K562 (cell line): Measurements from ENCODE around the gene NMB. TPM values are rescaled to one million over a fixed set of nuclear protein-coding genes. Genes with fewer than 3 reads are reported as not detected.

Experiments used
- ATAC-seq: fragments of 200-7000 bp; cut with Tn5 transposase; 3 replicates; pipeline ENCODE4 v1.9.1; 2020; ENCODE audit warnings: moderate library complexity
- BruUV-seq: library from RNA; stranded (reverse); fragments of 400-500 nt; replicated peaks from 2 replicates; lab custom pipeline; 2021; lab: Mats Ljungman, UMichigan
- CTCF ChIA-PET: fragments of 300-600 bp; formaldehyde crosslinking; extraction: SDS; loops from one replicate; lab custom pipeline; 2021; ENCODE audit warnings: low intra/inter-chr PET ratio; lab: Yijun Ruan, JAX
- POLR2A ChIA-PET: fragments of 300-600, 350-650 bp; sonication (Branson Sonifier 250); formaldehyde crosslinking; extraction: SDS; loops from one replicate; lab custom pipeline; 2021; ENCODE audit warnings: antibody characterized with exemption, inconsistent platforms; lab: Yijun Ruan, JAX
- DNase-seq, 4 experiments: peaks; one replicate each; pipeline versions ENCODE4 v3.0.0 to v3.0.0-alpha.2; 2011 to 2018; ENCODE audit warnings: low spot score in 3 of 4, mixed read lengths in 3 of 4; ENCODE audit errors: extremely low read depth in 1 of 4
- FAIRE-seq: peaks from 2 replicates; lab custom pipeline; 2011; peaks lifted over from hg19 to GRCh38; lab: Jason Lieb, UNC
- H2AFZ ChIP-seq: 2 replicates; pipeline ENCODE4 v1.6.0; 2011; ENCODE audit warnings: low read depth, low read length, control low read depth, inconsistent platforms
- H3K27ac ChIP-seq: fragments of 200-600 bp; 3 replicates; pipeline ENCODE4 v1.8.0; 2011; ENCODE audit warnings: low read depth, mild to moderate bottlenecking, control low read depth, inconsistent platforms, low read length, moderate library complexity, mixed read lengths; ENCODE audit errors: extremely low read depth
- H3K27me3 ChIP-seq, 2 experiments: fragments of 300-600 bp in 1 of 2; 2 replicates in 1 of 2; 3 replicates in 1 of 2; pipeline versions ENCODE4 v1.6.0 to v1.8.0; 2011; ENCODE audit warnings: inconsistent platforms in 2 of 2, low read length in 2 of 2, mild to moderate bottlenecking in 1 of 2, mixed read lengths in 1 of 2, moderate library complexity in 1 of 2; ENCODE audit not compliant: control insufficient read depth in 2 of 2, insufficient read depth in 2 of 2
- H3K36me3 ChIP-seq: fragments of 300-600 bp; 3 replicates; pipeline ENCODE4 v1.8.0; 2011; ENCODE audit warnings: mild to moderate bottlenecking, low read length, inconsistent platforms; ENCODE audit not compliant: control insufficient read depth, insufficient read depth
- H3K4me1 ChIP-seq, 2 experiments: fragments of 200-600 bp in 1 of 2; replicated peaks in 1 of 2; 2 replicates in 1 of 2; 3 replicates in 1 of 2; pipeline versions ENCODE4 v1.5.1 to v1.8.0; 2011; ENCODE audit warnings: inconsistent platforms in 2 of 2, low read length in 2 of 2, mild to moderate bottlenecking in 1 of 2, mixed read lengths in 1 of 2, moderate library complexity in 1 of 2; ENCODE audit not compliant: control insufficient read depth in 2 of 2, insufficient read depth in 2 of 2
- H3K4me2 ChIP-seq: 2 replicates; pipeline ENCODE4 v1.6.1; 2011; ENCODE audit warnings: low read length, control low read depth, inconsistent platforms, mixed read lengths; ENCODE audit not compliant: insufficient read depth
- H3K4me3 ChIP-seq: fragments of 200-600 bp; sonication (generic), shearing (Covaris generic); 2 replicates; pipeline ENCODE4 v1.5.1; 2016; ENCODE audit warnings: control low read depth, inconsistent platforms
- H3K79me2 ChIP-seq: fragments of 200-600 bp; 3 replicates; pipeline ENCODE4 v1.8.0; 2011; ENCODE audit warnings: low read length, inconsistent platforms; ENCODE audit not compliant: control insufficient read depth, insufficient read depth
- H3K9ac ChIP-seq, 2 experiments: 2 replicates each; pipeline versions ENCODE4 v1.6.0 to v1.6.1; 2011; ENCODE audit warnings: low read depth in 2 of 2, low read length in 2 of 2, control low read depth in 1 of 2, inconsistent platforms in 1 of 2, mild to moderate bottlenecking in 1 of 2, mixed read lengths in 1 of 2; ENCODE audit not compliant: insufficient read depth in 1 of 2
- H3K9me1 ChIP-seq: one replicate; pipeline ENCODE4 v1.6.0; 2011; ENCODE audit warnings: inconsistent platforms, mild to moderate bottlenecking, low read length, moderate library complexity; ENCODE audit not compliant: control insufficient read depth, insufficient read depth
- H3K9me3 ChIP-seq: replicated peaks from 2 replicates; pipeline ENCODE4 v1.5.1; 2011; ENCODE audit warnings: low read depth, low read length, inconsistent platforms; ENCODE audit not compliant: control insufficient read depth, insufficient read depth
- H4K20me1 ChIP-seq: replicated peaks from 2 replicates; pipeline ENCODE4 v1.6.1; 2011; ENCODE audit warnings: low read length, inconsistent platforms, mixed read lengths; ENCODE audit not compliant: control insufficient read depth, insufficient read depth
- CBX3 ChIP-seq, 2 experiments: IDR thresholded peaks; 1 replicate in 1 of 2; 2 replicates in 1 of 2; pipeline ENCODE4 v1.6.1; 2012; ENCODE audit warnings: inconsistent platforms in 2 of 2, low read length in 2 of 2, borderline replicate concordance in 1 of 2, control low read depth in 1 of 2
- CREM ChIP-seq: IDR thresholded peaks from 2 replicates; pipeline ENCODE4 v1.6.1; 2014; ENCODE audit warnings: antibody characterized with exemption, low read depth
- ELF2 ChIP-seq: fragments of 250-450 bp; sonication (Bioruptor Pico); IDR thresholded peaks from 2 replicates; pipeline ENCODE4 v1.5.0; 2021; ENCODE audit warnings: mild to moderate bottlenecking
- FOXK2 ChIP-seq, 2 experiments: fragments of 450-650 bp; IDR thresholded peaks in 1 of 2; conservative IDR thresholded peaks in 1 of 2; 2 replicates each; pipeline ENCODE4 v1.6.1; 2016; ENCODE audit warnings: low read depth in 2 of 2, mild to moderate bottlenecking in 1 of 2
- GTF2E2 ChIP-seq: fragments of 200-800 bp; sonication (Bioruptor generic); IDR thresholded peaks from 2 replicates; pipeline ENCODE4 v1.6.1; 2016; ENCODE audit warnings: missing genetic modification characterization, missing compliant biosample characterization
- HDAC6 ChIP-seq: IDR thresholded peaks from 2 replicates; pipeline ENCODE4 v1.6.1; 2012; ENCODE audit warnings: low read depth, mild to moderate bottlenecking, control low read depth, inconsistent platforms, low read length, moderate library complexity
- IFI16 ChIP-seq: fragments of 250-450 bp; sonication (Bioruptor Pico); IDR thresholded peaks from 2 replicates; pipeline ENCODE4 v2.1.2; 2022; ENCODE audit warnings: mild to moderate bottlenecking, inconsistent platforms
- MEF2D ChIP-seq: conservative IDR thresholded peaks from 2 replicates; pipeline ENCODE4 v1.6.1; 2016; ENCODE audit warnings: low read depth, missing genetic modification characterization, missing compliant biosample characterization
- NBN ChIP-seq: fragments of 450-650 bp; IDR thresholded peaks from 2 replicates; pipeline ENCODE4 v1.6.1; 2016; ENCODE audit warnings: low read depth, mild to moderate bottlenecking
- PCBP1 ChIP-seq: fragments of 200-400 bp; formaldehyde crosslinking; IDR thresholded peaks from 2 replicates; pipeline ENCODE4 v1.6.1; 2018; ENCODE audit warnings: mild to moderate bottlenecking, low read depth, low read length; ENCODE audit not compliant: poor library complexity, severe bottlenecking
- POU5F1 ChIP-seq: fragments of 150-350 bp; IDR thresholded peaks from 2 replicates; pipeline ENCODE4 v1.6.1; 2014; ENCODE audit warnings: borderline replicate concordance, low read length, low read depth, mild to moderate bottlenecking; ENCODE audit not compliant: partially characterized antibody
- RHOXF2B ChIP-seq: fragments of 250-450 bp; sonication (Bioruptor Pico); conservative IDR thresholded peaks from 2 replicates; pipeline ENCODE4 v1.5.1; 2021
- SAFB ChIP-seq: fragments of 200-400 bp; formaldehyde crosslinking; IDR thresholded peaks from 2 replicates; pipeline ENCODE4 v1.6.1; 2017; ENCODE audit warnings: low read depth, low read length, borderline replicate concordance
- SIN3B ChIP-seq: fragments of 450-650 bp; IDR thresholded peaks from 2 replicates; pipeline ENCODE4 v1.6.1; 2017; ENCODE audit warnings: low read depth, mild to moderate bottlenecking, moderate library complexity
- SMAD3 ChIP-seq: fragments of 450-650 bp; formaldehyde crosslinking; conservative IDR thresholded peaks from 2 replicates; pipeline ENCODE4 v1.4.0; 2020; ENCODE audit warnings: mild to moderate bottlenecking
- TAF1 ChIP-seq: IDR thresholded peaks from 2 replicates; pipeline ENCODE4 v1.6.1; 2011; ENCODE audit warnings: mild to moderate bottlenecking, low read length, moderate library complexity; ENCODE audit not compliant: insufficient read depth, control insufficient read depth, severe bottlenecking; ENCODE audit errors: extremely low read depth
- YY1 ChIP-seq, 3 experiments: IDR thresholded peaks; 2 replicates each; pipeline ENCODE4 v1.6.1; 2011; ENCODE audit warnings: low read length in 2 of 3, mild to moderate bottlenecking in 2 of 3, moderate library complexity in 2 of 3, borderline replicate concordance in 1 of 3, control low read depth in 1 of 3, low read depth in 1 of 3; ENCODE audit not compliant: insufficient read depth in 3 of 3, insufficient replicate concordance in 2 of 3, control insufficient read depth in 1 of 3, insufficient read length in 1 of 3; ENCODE audit errors: extremely low read depth in 1 of 3
- ZNF23 ChIP-seq: fragments of 250-450 bp; sonication (Bioruptor Pico); IDR thresholded peaks from 2 replicates; pipeline ENCODE4 v1.4.0; 2020; ENCODE audit warnings: mild to moderate bottlenecking
- ZNF408 ChIP-seq: fragments of 250-450 bp; sonication (Bioruptor Pico); IDR thresholded peaks from 2 replicates; pipeline ENCODE4 v1.4.0; 2020; ENCODE audit warnings: low read depth, mild to moderate bottlenecking, moderate library complexity
- ZNF586 ChIP-seq: fragments of 450-650 bp; formaldehyde crosslinking; conservative IDR thresholded peaks from 2 replicates; pipeline ENCODE4 v1.4.0; 2020; ENCODE audit warnings: mild to moderate bottlenecking, moderate library complexity
- ZNF695 ChIP-seq: fragments of 450-650 bp; formaldehyde crosslinking; IDR thresholded peaks from 2 replicates; pipeline ENCODE4 v1.4.0; 2020; ENCODE audit warnings: mild to moderate bottlenecking, moderate library complexity
- ZSCAN29 ChIP-seq: fragments of 450-650 bp; IDR thresholded peaks from 2 replicates; pipeline ENCODE4 v1.6.1; 2017
- WGBS: fragments of 100-300 bp; shearing (Covaris generic); methylation state at CpG from one replicate; pipeline ENCODE4 v1.1.6; 2016; ENCODE audit warnings: low coverage, mixed read lengths; ENCODE audit not compliant: insufficient coverage; ENCODE audit errors: missing lambda C conversion rate; 5-methylcytosine and 5-hydroxymethylcytosine counted together
- in situ Hi-C: fragments of 300-500 bp; cut with MboI; formaldehyde crosslinking; loops from 4 replicates; pipeline ENCODE4 v1.15.0; 2018; ENCODE audit warnings: inconsistent platforms, mixed read lengths
- intact Hi-C: fragments of 100-400 bp; cut with micrococcal nuclease; formaldehyde crosslinking; loops from 2 replicates; pipeline ENCODE4 v1.14.2; 2022
- polyA plus RNA-seq, 8 experiments: library from polyadenylated mRNA; depleted of rRNA in 4 of 8; stranded (reverse) in 5 of 8; unstranded in 3 of 8; fragments of >200 nt; fragmentation: Nextera tagmentation in 2 of 8; fragmentation: Illumina TruSeq in 1 of 8; extraction: Ambion mirVana in 2 of 8; extraction: Trizol in 1 of 8; gene quantifications; 2 replicates each; pipeline versions ENCODE4 v1.2.1 to v1.2.3, GENCODE V29; 2011 to 2014; ENCODE audit warnings: inconsistent platforms in 1 of 8, missing spikeins in 1 of 8
- total RNA-seq, 7 experiments: library from RNA; depleted of rRNA in 6 of 7; stranded (reverse); fragments of >200 nt in 6 of 7; fragmentation: Illumina TruSeq in 2 of 7; extraction: Trizol in 2 of 7; gene quantifications; 2 replicates each; pipeline versions ENCODE4 v1.2.1 to v1.2.3, GENCODE V29; 2011 to 2021; ENCODE audit warnings: low replicate concordance in 1 of 7

The NMB gene
- total and polyA plus RNA-seq, 9 of the 15 experiments (the other 6 are each of a cell fraction or from before 2014, with no cell fraction given) = 0.06 to 0.16 (median 0.09) TPM; not detected in 5

GRCh38 chr15:84616235-84616634, 41.8 kb downstream of the NMB start (continued):
- TF ChIP-seq POU5F1 (no peak), FOXK2 (conservative IDR thresholded peaks at IDR 0.05 in 1 of 2, IDR thresholded peaks at IDR 0.05 in 1 of 2; ENCODE audit: low read depth in 2 of 2) (no peak), CBX3 (IDR thresholded peaks at IDR 0.05; ENCODE audit: borderline replicate concordance in 1 of 2, low read length in 2 of 2) (no peak), CREM (no peak), NBN (no peak), ZNF408 (CRISPR knock-in tag) (no peak), ELF2 (CRISPR knock-in tag) (no peak)
- TF ChIP-seq, all 486 proteins: peak for 0

- H3K36me3 ChIP-seq = peaks cover 2% of the 10 kb centered on the region; the same call in 2 of the 3 replicates
- WGBS = 76% methylated on average over 7 of the region's 7 CpGs
- FAIRE-seq (no peak), DNase-seq (no peak), ATAC-seq (no peak)
- ChIA-PET POLR2A (interaction anchor here (0.6 kb wide), 1 partner anchor 129 kb away, joined by 4 read pairs; no protein-coding TSS in a partner anchor), CTCF (no interaction called here)
- TF ChIP-seq ZNF695 (CRISPR knock-in tag) = no peak
- TF ChIP-seq ZNF586 (CRISPR knock-in tag) = no peak
- no peak for TF ChIP-seq SIN3B
- no peak for TF ChIP-seq ZSCAN29
- TF ChIP-seq SAFB = no peak
- TF ChIP-seq SMAD3 (CRISPR knock-in tag) = no peak
- no peak for TF ChIP-seq MEF2D (tag)
- TF ChIP-seq HDAC6 = no peak
- no peak for TF ChIP-seq YY1 (IDR thresholded peaks at IDR 0.05; ENCODE audit: borderline replicate concordance in 1 of 3, control insufficient read depth in 1 of 3, extremely low read depth in 1 of 3, insufficient read depth in 3 of 3, insufficient read length in 1 of 3, insufficient replicate concordance in 2 of 3, low read depth in 1 of 3, low read length in 2 of 3)
- no peak for TF ChIP-seq IFI16
- TF ChIP-seq TAF1 = no peak
- no peak for TF ChIP-seq ZNF23 (CRISPR knock-in tag)
- no peak for TF ChIP-seq RHOXF2B (CRISPR knock-in tag)
- no peak for TF ChIP-seq GTF2E2 (tag)
- TF ChIP-seq PCBP1 = no peak
- no peaks in the 10 kb centered on the region for H3K9me1 ChIP-seq
- peaks cover 10 to 13% of the 10 kb centered on the region in 2 experiments; a peak in 4 of 5 replicates for H3K4me1 ChIP-seq
- no TSS peak for BruUV-seq
- intact Hi-C loops (no loop called here), in situ Hi-C loops (no loop called here)
- H3K9ac ChIP-seq = no peak overlapping the region
- no peaks in the 10 kb centered on the region for H3K79me2 ChIP-seq
- H3K27ac ChIP-seq = no peak overlapping the region
- H3K4me3 ChIP-seq = no peak overlapping the region
- H2AFZ ChIP-seq = no peak overlapping the region
- no peaks in the 10 kb centered on the region for H3K9me3 ChIP-seq
- no peaks in the 10 kb centered on the region for H3K27me3 ChIP-seq
- no peak overlapping the region for H3K4me2 ChIP-seq
- H4K20me1 ChIP-seq = no peaks in the 10 kb centered on the region
Observed at GRCh38 chr15:84611631-84612030, 46.4 kb downstream of the NMB start.
